Hepatocyte (in vitro differentiated cells): ENCODE measurements around the gene JCAD. TPM values are rescaled to one million over a fixed set of nuclear protein-coding genes. Genes with fewer than 3 reads are reported as not detected.
"Not testable (repeated sequence)": the region's sequence is repeated elsewhere in the genome, so short reads cannot be mapped to it uniquely, and the experiment has no call there.

Experiments used
- DNase-seq: peaks from one replicate; pipeline ENCODE4 v3.0.0-alpha.2; 2016; ENCODE audit warnings: low spot score
- H2AFZ ChIP-seq: fragments of 200-600 bp; sonication (generic); 2 replicates; pipeline ENCODE4 v1.6.0; 2016; ENCODE audit warnings: antibody characterized with exemption, mild to moderate bottlenecking
- H3K27ac ChIP-seq: fragments of 200-600 bp; sonication (generic); 2 replicates; pipeline ENCODE4 v1.5.1; 2016; ENCODE audit warnings: mild to moderate bottlenecking
- H3K27me3 ChIP-seq: fragments of 200-600 bp; sonication (generic); 2 replicates; pipeline ENCODE4 v1.6.1; 2016
- H3K36me3 ChIP-seq: fragments of 200-600 bp; sonication (generic); replicated peaks from 2 replicates; pipeline ENCODE4 v1.5.1; 2016; ENCODE audit warnings: low read depth; ENCODE audit not compliant: insufficient read depth
- H3K4me1 ChIP-seq: fragments of 200-600 bp; sonication (generic); 2 replicates; pipeline ENCODE4 v1.5.1; 2016; ENCODE audit warnings: mild to moderate bottlenecking, moderate library complexity; ENCODE audit not compliant: insufficient read depth
- H3K4me2 ChIP-seq: fragments of 200-600 bp; sonication (generic); 2 replicates; pipeline ENCODE4 v1.6.0; 2016
- H3K4me3 ChIP-seq: fragments of 200-600 bp; sonication (generic); 2 replicates; pipeline ENCODE4 v1.5.1; 2016; ENCODE audit warnings: mild to moderate bottlenecking
- H3K79me2 ChIP-seq: fragments of 200-600 bp; sonication (generic); 2 replicates; pipeline ENCODE4 v1.6.0; 2017; ENCODE audit warnings: mild to moderate bottlenecking
- H3K9me2 ChIP-seq: fragments of 200-600 bp; sonication (generic); replicated peaks from 2 replicates; pipeline ENCODE4 v1.6.0; 2017; ENCODE audit warnings: mild to moderate bottlenecking; ENCODE audit not compliant: insufficient read depth
- H3K9me3 ChIP-seq: fragments of 200-600 bp; sonication (generic); 2 replicates; pipeline ENCODE4 v1.5.1; 2016; ENCODE audit warnings: low read depth, mild to moderate bottlenecking
- H4K20me1 ChIP-seq: fragments of 200-600 bp; sonication (generic); 2 replicates; pipeline ENCODE4 v1.6.0; 2016; ENCODE audit warnings: mild to moderate bottlenecking; ENCODE audit not compliant: insufficient read depth, poor library complexity, severe bottlenecking
- CTCF ChIP-seq: fragments of 200-600 bp; sonication (generic); IDR thresholded peaks from 2 replicates; pipeline ENCODE4 v1.5.1; 2016; ENCODE audit warnings: antibody characterized with exemption, mild to moderate bottlenecking; ENCODE audit not compliant: poor library complexity
- EZH2 ChIP-seq: fragments of 200-600 bp; sonication (generic); IDR thresholded peaks from 2 replicates; pipeline ENCODE4 v1.6.1; 2016; ENCODE audit warnings: antibody characterized with exemption, mild to moderate bottlenecking, borderline replicate concordance
- EZH2phosphoT487 ChIP-seq: fragments of 200-600 bp; sonication (generic); IDR thresholded peaks from one replicate; pipeline ENCODE4 v1.6.1; 2018; ENCODE audit warnings: antibody characterized with exemption, mild to moderate bottlenecking, low read depth, moderate library complexity; ENCODE audit not compliant: unreplicated experiment, severe bottlenecking
- WGBS: methylation state at CpG from one replicate; pipeline ENCODE4 v1.1.6; 2016; ENCODE audit warnings: low lambda C conversion rate; ENCODE audit errors: missing lambda C conversion rate; 5-methylcytosine and 5-hydroxymethylcytosine counted together
- polyA plus RNA-seq: library from polyadenylated mRNA; unstranded; fragments of >200 nt; fragmentation: Nextera tagmentation; extraction: Ambion mirVana; gene quantifications from 2 replicates; pipeline ENCODE4 v1.2.1, GENCODE V29; 2016
- total RNA-seq: library from RNA; depleted of rRNA; stranded (reverse); fragments of >200 nt; gene quantifications from 2 replicates; pipeline ENCODE4 v1.2.3, GENCODE V29; 2014

The JCAD gene
- total and polyA plus RNA-seq, 2 experiments from 2014 or later: 7.0 to 12.8 TPM

- Histone ChIP-seq H3K9me3 (no peaks in the 10 kb centered on the region), H3K4me2 (peak overlapping the region; percentile 18), H3K4me1 (peaks cover 11% of the 10 kb centered on the region), H3K79me2 (no peaks in the 10 kb centered on the region), H2AFZ (no peak overlapping the region), H3K4me3 (no peak overlapping the region), H3K9me2 (no peaks in the 10 kb centered on the region), H4K20me1 (no peaks in the 10 kb centered on the region), H3K27ac (no peak overlapping the region), H3K27me3 (no peaks in the 10 kb centered on the region), H3K36me3 (no peaks in the 10 kb centered on the region)
- WGBS: 87% methylated on average over 42 of the region's 42 CpGs
- DNase-seq: no peak
- TF ChIP-seq EZH2phosphoT487 (no peak), EZH2 (no peak)
Observed at GRCh38 chr10:30027057-30028005, 32.1 kb downstream of the JCAD start.

GRCh38 chr10:30026578-30026977 is 32.8 kb downstream of the JCAD start:
- Histone ChIP-seq H3K27ac (no peak overlapping the region), H3K4me3 (no peak overlapping the region), H3K4me1 (peaks cover 11% of the 10 kb centered on the region), H3K9me3 (no peaks in the 10 kb centered on the region), H3K4me2 (no peak overlapping the region), H2AFZ (no peak overlapping the region), H3K27me3 (no peaks in the 10 kb centered on the region), H3K9me2 (no peaks in the 10 kb centered on the region), H3K36me3 (no peaks in the 10 kb centered on the region), H3K79me2 (no peaks in the 10 kb centered on the region), H4K20me1 (no peaks in the 10 kb centered on the region)
- TF ChIP-seq EZH2 (no peak), CTCF (no peak), EZH2phosphoT487 (no peak)
- WGBS: 98% methylated on average over 10 of the region's 10 CpGs
- no peak for DNase-seq

DNA sequence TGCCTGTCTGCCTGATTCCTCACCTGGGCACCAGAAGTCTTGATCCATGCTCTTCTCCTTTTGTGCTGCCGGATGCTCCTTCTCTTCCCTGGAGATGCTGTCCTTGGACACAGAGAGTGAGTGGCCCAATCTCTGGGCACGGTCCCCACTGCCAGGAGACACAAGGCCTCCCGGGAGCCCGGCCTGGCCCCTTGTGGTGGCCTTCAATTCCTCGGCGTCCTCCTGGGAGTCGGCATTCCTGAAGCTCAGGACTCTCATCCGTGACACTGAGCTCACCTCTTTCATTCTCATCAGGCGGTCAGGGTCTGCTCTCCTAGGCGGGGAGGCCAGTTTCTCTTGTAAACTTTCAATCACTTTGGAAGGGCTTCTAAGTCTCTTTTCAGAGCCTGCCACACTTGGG is 33.3 kb downstream of the JCAD start:
- 96% methylated on average over 10 of the region's 10 CpGs for WGBS
- no peak overlapping the region for H3K27ac ChIP-seq
- DNase-seq: no peak

DNA sequence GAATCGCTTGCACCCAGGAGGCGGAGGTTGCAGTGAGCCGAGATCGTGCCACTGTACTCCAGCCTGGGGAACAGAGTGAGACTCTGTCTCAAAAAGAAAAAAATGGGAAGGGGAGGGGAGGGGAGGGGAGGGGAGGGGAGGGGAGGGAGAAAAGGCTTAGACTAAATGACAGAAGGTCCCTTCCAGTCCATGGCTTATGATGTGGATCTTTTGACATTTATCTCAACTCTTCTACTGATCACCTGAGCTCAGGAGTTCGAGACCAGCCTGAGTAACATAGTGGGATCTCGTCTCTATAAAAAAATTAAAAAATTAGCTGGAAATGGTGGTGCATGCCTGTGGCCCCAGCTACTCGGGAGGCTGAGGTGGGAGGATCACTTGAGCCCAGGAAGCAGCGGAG is 34.0 kb downstream of the JCAD start:
- not testable (repeated sequence) for H3K27ac ChIP-seq, H4K20me1 ChIP-seq, H3K9me3 ChIP-seq, H3K27me3 ChIP-seq, DNase-seq, H3K4me3 ChIP-seq, H2AFZ ChIP-seq, H3K9me2 ChIP-seq, H3K4me2 ChIP-seq, H3K36me3 ChIP-seq, H3K79me2 ChIP-seq
- peaks cover 11% of the 10 kb centered on the region for H3K4me1 ChIP-seq
- WGBS: 96% methylated on average over 8 of the region's 8 CpGs

More for the DNA sequence above, 33.3 kb downstream of the JCAD start:
- Histone ChIP-seq H2AFZ (no peak overlapping the region), H3K4me1 (peaks cover 11% of the 10 kb centered on the region), H3K4me3 (no peak overlapping the region), H4K20me1 (no peaks in the 10 kb centered on the region), H3K79me2 (no peaks in the 10 kb centered on the region), H3K36me3 (no peaks in the 10 kb centered on the region), H3K9me3 (no peaks in the 10 kb centered on the region), H3K9me2 (no peaks in the 10 kb centered on the region), H3K4me2 (no peak overlapping the region), H3K27me3 (no peaks in the 10 kb centered on the region)
- TF ChIP-seq EZH2 (no peak), CTCF (no peak), EZH2phosphoT487 (no peak)
